Esophagus muscularis mucosa (tissue), 4 donors: ENCODE data around the gene PCNX1.

Experiments used
- EP300 ChIP-seq: sonication (generic); formaldehyde crosslinking; IDR thresholded peaks from one replicate; pipeline ENCODE4 v1.6.1; 2017; ENCODE audit warnings: antibody characterized with exemption
- POLR2A ChIP-seq: fragments of 450-650 bp; IDR thresholded peaks from one replicate; pipeline ENCODE4 v1.6.1; 2017; ENCODE audit warnings: antibody characterized with exemption, moderate library complexity, mild to moderate bottlenecking, low read depth
- POLR2AphosphoS5 ChIP-seq, 2 donors: sonication (generic); formaldehyde crosslinking; IDR thresholded peaks; one replicate each; pipeline ENCODE4 v1.6.1; 2017; ENCODE audit warnings: antibody characterized with exemption in 2 of 2
- TF ChIP-seq, protein P1 (sequence below), 3 experiments: fragments of 200-600 bp in 2 of 3; fragments of 450-650 bp in 1 of 3; sonication (generic) in 2 of 3; IDR thresholded peaks; one replicate each; pipeline ENCODE4 v1.5.1; 2017 to 2019; ENCODE audit warnings: antibody characterized with exemption in 3 of 3, mild to moderate bottlenecking in 2 of 3, moderate library complexity in 1 of 3

DNA sequence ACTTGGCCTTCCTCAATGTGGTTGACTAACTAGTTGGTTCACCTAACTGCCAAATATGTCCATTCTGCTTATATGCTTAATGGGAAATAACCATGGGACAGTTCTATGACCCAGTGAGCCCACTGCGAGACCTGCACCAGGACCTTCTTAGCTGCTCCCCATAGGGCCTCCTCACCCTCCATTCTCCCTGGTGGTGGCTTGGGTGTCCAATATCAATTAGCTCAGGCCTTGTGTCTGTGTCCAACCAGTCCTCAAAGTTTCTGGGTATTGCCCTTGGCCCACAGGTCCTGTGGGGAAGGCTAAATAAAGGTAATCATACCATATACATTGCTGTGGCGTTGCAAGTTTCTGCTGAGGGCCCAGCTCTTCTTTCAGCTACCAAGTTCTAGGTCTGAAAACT is 228.2 kb downstream of the PCNX1 start:
- TF ChIP-seq POLR2AphosphoS5 (IDR thresholded peaks at IDR 0.05) (no peak), POLR2A (no peak), EP300 (no peak)
- TF ChIP-seq, protein P1, sequence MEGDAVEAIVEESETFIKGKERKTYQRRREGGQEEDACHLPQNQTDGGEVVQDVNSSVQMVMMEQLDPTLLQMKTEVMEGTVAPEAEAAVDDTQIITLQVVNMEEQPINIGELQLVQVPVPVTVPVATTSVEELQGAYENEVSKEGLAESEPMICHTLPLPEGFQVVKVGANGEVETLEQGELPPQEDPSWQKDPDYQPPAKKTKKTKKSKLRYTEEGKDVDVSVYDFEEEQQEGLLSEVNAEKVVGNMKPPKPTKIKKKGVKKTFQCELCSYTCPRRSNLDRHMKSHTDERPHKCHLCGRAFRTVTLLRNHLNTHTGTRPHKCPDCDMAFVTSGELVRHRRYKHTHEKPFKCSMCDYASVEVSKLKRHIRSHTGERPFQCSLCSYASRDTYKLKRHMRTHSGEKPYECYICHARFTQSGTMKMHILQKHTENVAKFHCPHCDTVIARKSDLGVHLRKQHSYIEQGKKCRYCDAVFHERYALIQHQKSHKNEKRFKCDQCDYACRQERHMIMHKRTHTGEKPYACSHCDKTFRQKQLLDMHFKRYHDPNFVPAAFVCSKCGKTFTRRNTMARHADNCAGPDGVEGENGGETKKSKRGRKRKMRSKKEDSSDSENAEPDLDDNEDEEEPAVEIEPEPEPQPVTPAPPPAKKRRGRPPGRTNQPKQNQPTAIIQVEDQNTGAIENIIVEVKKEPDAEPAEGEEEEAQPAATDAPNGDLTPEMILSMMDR (IDR thresholded peaks at IDR 0.05) = no peak
